Stimulated activated CD4-positive, alpha-beta T cell treated with anti-CD3 and anti-CD28 coated beads, Interleukin-15, amount 100 ng/mL, for 48 hours (primary cell): ENCODE data around the gene PRR35.

Source experiments
- DNase-seq, 2 donors: peaks; one replicate each; pipeline ENCODE4 v3.0.0-alpha.2; 2020; ENCODE audit warnings: low read depth in 2 of 2

Gene PRR35

GRCh38 chr16:564690-565418, 4.7 kb downstream of the PRR35 start:
- DNase-seq = no peak

GRCh38 chr16:565419-566330, 5.5 kb downstream of the PRR35 start:
- no peak for DNase-seq

GRCh38 chr16:566475-567372, 6.5 kb downstream of the PRR35 start, which contains the start of gene NHLRC4:
Gene NHLRC4 (plus strand): TSS chr16:567005. CDS start chr16:568048, 1,043 bp downstream.
- peak in 1 of 2 donors; percentile 40 for DNase-seq

DNA sequence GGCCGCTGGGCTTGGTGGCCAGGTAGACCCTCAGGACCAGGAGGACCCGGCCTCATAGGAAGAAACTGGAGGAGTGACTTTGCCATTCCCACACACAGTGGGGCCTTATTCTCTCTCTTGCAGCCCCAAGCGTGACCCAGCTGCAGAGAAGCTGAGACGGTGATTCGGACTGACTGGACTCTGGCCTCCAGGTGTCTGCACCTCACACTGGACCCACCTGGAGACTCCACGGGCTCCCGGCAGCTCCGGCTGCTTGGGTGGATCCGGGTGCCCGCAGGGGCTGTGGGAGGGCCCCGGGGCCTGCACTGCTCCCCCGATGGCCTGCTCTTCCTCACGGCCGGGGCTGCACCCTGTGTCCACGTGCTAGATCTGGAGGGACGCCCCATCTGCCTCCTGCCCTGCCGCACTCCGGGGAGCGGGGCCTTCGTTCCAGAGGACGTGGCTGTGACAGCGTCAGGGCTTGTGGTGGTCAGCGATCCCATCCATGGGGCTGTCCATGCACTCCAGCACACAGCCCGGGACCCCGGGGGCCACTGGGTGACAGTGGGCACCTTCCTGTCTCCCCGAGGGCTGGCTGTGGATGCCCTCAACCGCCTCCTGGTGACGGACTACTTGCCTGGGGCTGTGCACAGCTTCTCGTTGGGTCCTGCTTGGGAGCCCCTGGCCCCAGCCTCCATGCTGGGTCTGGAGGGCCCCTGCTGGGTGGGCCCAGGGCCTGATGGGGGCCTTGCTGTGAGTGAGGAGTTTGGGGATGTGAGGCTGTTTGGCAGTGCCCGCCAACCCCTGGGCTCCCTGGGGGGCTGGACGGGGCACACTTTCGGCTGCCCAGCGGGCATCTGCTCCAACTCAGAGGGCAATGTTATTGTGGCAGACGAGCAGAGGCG, 7.4 kb downstream of the PRR35 start:
- DNase-seq = no peak

GRCh38 chr16:568401-569258, 8.4 kb downstream of the PRR35 start:
- no peak for DNase-seq

GRCh38 chr16:569445-570254, 9.5 kb downstream of the PRR35 start, which contains the start of gene PIGQ:
Gene PIGQ (plus strand): TSS chr16:569968. CDS start chr16:574075, 4,107 bp downstream.
- DNase-seq = peak; percentile 46 to 51

GRCh38 chr16:572865-573650, 12.9 kb downstream of the PRR35 start:
- DNase-seq = no peak

DNA sequence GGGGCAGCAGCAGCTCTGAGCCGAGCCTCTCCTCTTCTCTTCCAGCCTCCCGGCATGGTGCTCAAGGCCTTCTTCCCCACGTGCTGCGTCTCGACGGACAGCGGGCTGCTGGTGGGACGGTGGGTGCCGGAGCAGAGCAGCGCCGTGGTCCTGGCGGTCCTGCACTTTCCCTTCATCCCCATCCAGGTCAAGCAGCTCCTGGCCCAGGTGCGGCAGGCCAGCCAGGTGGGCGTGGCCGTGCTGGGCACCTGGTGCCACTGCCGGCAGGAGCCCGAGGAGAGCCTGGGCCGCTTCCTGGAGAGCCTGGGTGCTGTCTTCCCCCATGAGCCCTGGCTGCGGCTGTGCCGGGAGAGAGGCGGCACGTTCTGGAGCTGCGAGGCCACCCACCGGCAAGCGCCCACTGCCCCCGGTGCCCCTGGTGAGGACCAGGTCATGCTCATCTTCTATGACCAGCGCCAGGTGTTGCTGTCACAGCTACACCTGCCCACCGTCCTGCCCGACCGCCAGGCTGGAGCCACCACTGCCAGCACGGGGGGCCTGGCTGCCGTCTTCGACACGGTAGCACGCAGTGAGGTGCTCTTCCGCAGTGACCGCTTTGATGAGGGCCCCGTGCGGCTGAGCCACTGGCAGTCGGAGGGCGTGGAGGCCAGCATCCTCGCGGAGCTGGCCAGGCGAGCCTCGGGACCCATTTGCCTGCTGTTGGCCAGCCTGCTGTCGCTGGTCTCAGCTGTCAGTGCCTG, 14.0 kb downstream of the PRR35 start:
- DNase-seq = no peak

- no peak for DNase-seq
Observed at GRCh38 chr16:575354-576196, 15.4 kb downstream of the PRR35 start.

DNA sequence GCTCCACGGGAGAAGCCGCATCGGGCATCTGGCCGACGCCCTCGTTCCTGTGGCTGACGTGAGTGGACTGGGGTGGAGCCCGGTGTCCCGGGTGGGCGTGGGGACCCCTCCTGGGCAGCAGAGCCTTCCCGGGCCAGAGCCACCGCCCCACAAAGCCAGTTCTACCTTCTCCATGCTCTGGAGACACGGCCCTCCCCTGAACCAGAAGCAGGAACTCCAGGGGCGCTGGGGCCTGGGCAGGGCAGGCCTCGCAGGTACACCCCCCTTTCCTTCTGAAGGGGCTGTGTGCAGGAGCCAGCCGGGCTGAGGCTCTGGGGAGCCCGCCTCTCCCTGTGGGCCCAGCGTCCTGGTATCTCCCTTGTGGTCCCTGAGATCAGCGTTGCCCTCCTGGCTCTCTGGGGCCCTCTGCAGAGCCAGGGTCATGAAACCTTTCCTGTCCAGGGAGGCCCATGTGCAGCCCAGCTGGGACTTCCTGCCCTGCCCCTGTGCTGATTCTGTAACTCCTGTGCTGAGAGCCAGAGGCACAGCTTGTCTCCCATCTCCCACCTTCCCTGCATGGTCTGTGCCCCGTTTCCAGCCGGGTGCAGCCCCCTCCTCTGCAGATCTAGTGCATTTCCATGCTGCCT, 16.1 kb downstream of the PRR35 start:
- DNase-seq = no peak

DNA sequence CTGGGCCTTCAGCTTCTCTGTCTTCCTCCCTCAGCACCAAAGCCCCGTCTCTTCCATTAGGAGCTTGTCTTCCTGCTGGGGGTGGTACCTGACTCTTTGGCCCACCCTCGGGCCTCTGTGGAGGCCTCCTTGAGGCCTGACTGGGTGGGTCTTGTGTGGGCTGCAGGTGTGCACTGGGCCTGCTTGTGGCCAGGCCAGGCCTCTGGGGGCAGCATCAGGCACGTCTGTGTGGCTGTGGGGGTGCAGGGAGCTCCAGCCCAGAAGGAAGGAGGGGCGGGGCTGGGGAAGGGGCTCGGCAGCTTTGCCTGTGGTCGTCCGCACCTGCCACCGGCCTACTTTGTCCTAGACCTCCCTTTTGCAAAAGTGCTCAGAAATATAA, 16.6 kb downstream of the PRR35 start:
- no peak for DNase-seq

- no peak for DNase-seq
Observed at GRCh38 chr16:577796-578195, 17.6 kb downstream of the PRR35 start.

DNA sequence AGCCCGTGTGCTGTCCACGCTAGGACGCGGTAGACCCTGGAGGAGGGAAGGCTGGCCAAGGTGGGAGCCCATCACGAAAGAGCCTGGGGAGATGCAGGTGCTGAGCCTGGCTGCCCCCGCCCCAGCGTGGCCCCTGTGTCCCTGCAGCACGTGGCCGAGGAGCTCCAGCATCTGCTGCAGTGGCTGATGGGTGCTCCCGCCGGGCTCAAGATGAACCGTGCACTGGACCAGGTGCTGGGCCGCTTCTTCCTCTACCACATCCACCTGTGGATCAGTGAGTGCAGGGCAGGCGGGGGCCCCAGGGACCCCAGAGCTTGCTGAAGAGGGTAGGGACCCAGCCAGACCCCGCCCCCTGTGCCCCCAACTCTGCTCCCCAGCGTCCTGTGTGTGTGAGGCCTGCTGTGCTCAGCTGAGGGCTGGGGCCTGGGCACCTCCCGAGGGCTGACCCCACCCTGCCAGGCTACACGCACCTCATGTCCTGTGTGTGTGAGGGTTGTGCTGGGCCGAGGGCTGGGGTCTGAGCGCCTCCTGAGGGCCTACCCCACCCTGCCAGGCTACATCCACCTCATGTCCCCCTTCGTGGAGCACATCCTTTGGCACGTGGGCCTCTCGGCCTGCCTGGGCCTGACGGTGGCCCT, 18.2 kb downstream of the PRR35 start:
- no peak for DNase-seq

DNA sequence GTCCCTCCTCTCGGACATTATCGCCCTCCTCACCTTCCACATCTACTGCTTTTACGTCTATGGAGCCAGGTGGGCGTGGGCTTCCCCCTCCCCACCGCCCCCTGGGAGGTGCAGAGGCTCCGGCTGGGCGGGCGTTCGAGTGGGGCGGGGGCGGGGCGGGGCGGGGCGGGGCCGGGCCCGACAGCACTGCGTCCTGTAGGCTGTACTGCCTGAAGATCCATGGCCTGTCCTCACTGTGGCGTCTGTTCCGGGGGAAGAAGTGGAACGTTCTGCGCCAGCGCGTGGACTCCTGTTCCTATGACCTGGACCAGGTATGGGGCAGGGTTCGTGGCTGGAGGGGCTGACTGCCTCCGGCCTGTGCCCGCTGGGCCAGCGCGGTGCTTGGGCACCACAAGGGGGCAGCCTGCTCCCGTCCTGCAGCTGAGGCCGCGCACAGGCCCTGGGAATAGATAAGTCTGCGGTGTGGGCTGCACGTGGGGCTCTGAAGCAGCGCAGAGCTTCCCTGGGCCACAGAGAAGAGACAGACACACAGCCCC, 18.7 kb downstream of the PRR35 start:
- DNase-seq = peak; percentile 48 to 52
